GM23338 (cell line): ENCODE data around the gene MELTF.

ENCODE experiments used
- CREB1 ChIP-seq: fragments of 250-450 bp; sonication (Bioruptor Pico); IDR thresholded peaks from 2 replicates; pipeline ENCODE4 v1.5.0; 2020; ENCODE audit warnings: low read depth, mild to moderate bottlenecking, moderate library complexity
- CTCF ChIP-seq, 2 experiments: fragments of 200-600 bp in 1 of 2; sonication (generic) in 1 of 2; conservative IDR thresholded peaks; 2 replicates each; pipeline versions ENCODE4 v1.5.1 to v1.6.1; 2016 to 2017; ENCODE audit warnings: antibody characterized with exemption in 2 of 2, low read depth in 2 of 2, mild to moderate bottlenecking in 2 of 2, moderate library complexity in 1 of 2
- ETS1 ChIP-seq: IDR thresholded peaks from 2 replicates; pipeline ENCODE4 v1.6.1; 2016; ENCODE audit warnings: antibody characterized with exemption
- EZH2 ChIP-seq: fragments of 200-600 bp; sonication (generic); IDR thresholded peaks from one replicate; pipeline ENCODE4 v1.8.0; 2017; ENCODE audit warnings: antibody characterized with exemption, mild to moderate bottlenecking, low read depth; ENCODE audit not compliant: unreplicated experiment
- EZH2phosphoT487 ChIP-seq: fragments of 200-600 bp; sonication (generic); IDR thresholded peaks from one replicate; pipeline ENCODE4 v1.8.1; 2018; ENCODE audit warnings: antibody characterized with exemption; ENCODE audit not compliant: unreplicated experiment
- POLR2AphosphoS5 ChIP-seq: IDR thresholded peaks from 2 replicates; pipeline ENCODE4 v1.6.1; 2016; ENCODE audit warnings: antibody characterized with exemption, low read depth
- REST ChIP-seq: IDR thresholded peaks from one replicate; pipeline ENCODE4 v1.6.1; 2018; ENCODE audit warnings: antibody characterized with exemption; ENCODE audit not compliant: unreplicated experiment

- no peak for TF ChIP-seq CTCF (conservative IDR thresholded peaks at IDR 0.05; ENCODE audit: low read depth in 2 of 2)
- no peak for TF ChIP-seq EZH2phosphoT487
- TF ChIP-seq ETS1 = no peak
- TF ChIP-seq POLR2AphosphoS5 = no peak
- TF ChIP-seq REST = no peak
- TF ChIP-seq EZH2 = no peak
- TF ChIP-seq CREB1 (CRISPR knock-in tag) = no peak
Observed at GRCh38 chr3:196963631-196963953, 66.0 kb downstream of the MELTF start.
